PC-9 (cell line): Measurements from ENCODE around the gene DUS1L.

ENCODE experiments used
- EZH2 ChIP-seq: fragments of 200-600 bp; sonication (generic); IDR thresholded peaks from 2 replicates; pipeline ENCODE4 v1.8.0; 2017; ENCODE audit warnings: antibody characterized with exemption, low read depth
- TF ChIP-seq, protein P1 (sequence below): fragments of 200-600 bp; sonication (generic); conservative IDR thresholded peaks from 2 replicates; pipeline ENCODE4 v1.6.1; 2017; ENCODE audit warnings: mixed run types, antibody characterized with exemption, mild to moderate bottlenecking, moderate library complexity

DNA sequence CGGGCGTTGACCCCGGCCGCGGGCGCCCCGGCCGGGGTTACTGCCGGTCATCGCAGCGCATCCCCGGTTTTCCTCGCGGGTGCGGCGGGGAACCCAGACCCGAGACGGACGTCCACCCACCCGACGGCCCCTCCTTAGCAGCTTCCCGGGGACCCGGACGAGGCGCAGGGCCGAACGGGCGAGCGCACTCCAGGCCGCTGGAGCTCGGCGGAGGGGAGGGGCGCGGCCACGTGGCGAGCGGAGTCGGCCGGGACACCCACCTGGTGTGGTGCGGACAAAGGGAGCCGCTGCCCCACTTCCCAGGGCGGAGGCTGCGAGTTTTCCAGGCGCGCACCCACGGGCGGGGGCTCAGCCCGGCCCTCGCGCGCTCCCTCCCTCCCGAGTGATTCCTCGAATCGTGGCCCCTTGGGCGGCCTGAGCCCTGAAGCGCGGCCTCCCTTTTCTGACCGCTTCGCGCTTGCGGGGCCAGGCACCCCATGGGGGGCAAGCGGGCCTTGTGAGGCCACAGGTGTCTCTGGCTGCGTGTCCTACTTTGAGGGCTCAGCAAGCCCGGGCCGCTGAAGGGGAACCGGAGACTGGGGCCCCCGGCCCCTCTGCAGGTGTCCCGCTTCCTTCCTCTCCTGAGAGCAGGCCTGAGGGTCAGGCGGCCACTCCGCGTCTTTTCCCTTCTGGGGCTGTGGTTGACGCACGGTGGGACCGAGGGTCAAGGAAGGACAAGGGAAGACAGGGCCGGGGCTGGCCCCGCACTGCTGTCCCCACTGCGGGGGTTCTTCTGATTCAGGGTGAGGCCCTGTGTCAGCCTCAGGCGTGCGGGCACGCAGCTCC lies 33.5 kb upstream of the DUS1L start:
- TF ChIP-seq, protein P1, sequence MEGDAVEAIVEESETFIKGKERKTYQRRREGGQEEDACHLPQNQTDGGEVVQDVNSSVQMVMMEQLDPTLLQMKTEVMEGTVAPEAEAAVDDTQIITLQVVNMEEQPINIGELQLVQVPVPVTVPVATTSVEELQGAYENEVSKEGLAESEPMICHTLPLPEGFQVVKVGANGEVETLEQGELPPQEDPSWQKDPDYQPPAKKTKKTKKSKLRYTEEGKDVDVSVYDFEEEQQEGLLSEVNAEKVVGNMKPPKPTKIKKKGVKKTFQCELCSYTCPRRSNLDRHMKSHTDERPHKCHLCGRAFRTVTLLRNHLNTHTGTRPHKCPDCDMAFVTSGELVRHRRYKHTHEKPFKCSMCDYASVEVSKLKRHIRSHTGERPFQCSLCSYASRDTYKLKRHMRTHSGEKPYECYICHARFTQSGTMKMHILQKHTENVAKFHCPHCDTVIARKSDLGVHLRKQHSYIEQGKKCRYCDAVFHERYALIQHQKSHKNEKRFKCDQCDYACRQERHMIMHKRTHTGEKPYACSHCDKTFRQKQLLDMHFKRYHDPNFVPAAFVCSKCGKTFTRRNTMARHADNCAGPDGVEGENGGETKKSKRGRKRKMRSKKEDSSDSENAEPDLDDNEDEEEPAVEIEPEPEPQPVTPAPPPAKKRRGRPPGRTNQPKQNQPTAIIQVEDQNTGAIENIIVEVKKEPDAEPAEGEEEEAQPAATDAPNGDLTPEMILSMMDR, result no peak
- TF ChIP-seq EZH2, result no peak
